Stimulated activated naive B cell treated with anti-CD40 and anti-IgM and Interleukin-4, amounts not matched to agents 10 μg/mL and 1 μg/mL and 100 μg/mL, for 72 hours (primary cell): ENCODE measurements around the gene UBE2J2.

Experiments
- ATAC-seq, 2 donors: fragments of 150-1000 bp; cut with Tn5 transposase; replicated peaks; 2 replicates each; pipeline ENCODE4 v1.10.0; 2021; ENCODE audit warnings: moderate library complexity in 1 of 2
- DNase-seq: peaks from one replicate; pipeline ENCODE4 v3.0.0; 2021
- H3K27ac Mint-ChIP-seq: one replicate; pipeline ENCODE4 v1.8.0; 2022; ENCODE audit warnings: mild to moderate bottlenecking, mixed read lengths
- H3K27me3 Mint-ChIP-seq, 2 donors: one replicate each; pipeline ENCODE4 v1.8.0; 2022; ENCODE audit warnings: mixed read lengths in 2 of 2
- H3K36me3 Mint-ChIP-seq, 2 donors: one replicate each; pipeline ENCODE4 v1.8.0; 2022; ENCODE audit warnings: mixed read lengths in 2 of 2, mild to moderate bottlenecking in 1 of 2
- H3K4me1 Mint-ChIP-seq, 2 donors: one replicate each; pipeline ENCODE4 v1.8.0; 2022; ENCODE audit warnings: mixed read lengths in 2 of 2, mild to moderate bottlenecking in 1 of 2
- H3K4me3 Mint-ChIP-seq, 2 donors: one replicate each; pipeline ENCODE4 v1.8.0; 2022; ENCODE audit warnings: mild to moderate bottlenecking in 2 of 2, mixed read lengths in 2 of 2, moderate library complexity in 1 of 2
- H3K9me3 Mint-ChIP-seq, 2 donors: one replicate each; pipeline ENCODE4 v1.8.0; 2022; ENCODE audit warnings: mixed read lengths in 2 of 2, mild to moderate bottlenecking in 1 of 2

UBE2J2 gene

GRCh38 chr1:1234180-1234808, 39.4 kb downstream of the UBE2J2 start:
- Mint-ChIP-seq H3K9me3 (no peaks in the 10 kb centered on the region), H3K4me1 (peaks cover 33 to 76% of the 10 kb centered on the region in 2 donors), H3K27me3 (no peaks in the 10 kb centered on the region), H3K27ac (peak overlapping the region; percentile 87), H3K4me3 (peak overlapping the region; percentile 72 to 80), H3K36me3 (peaks cover 18 to 27% of the 10 kb centered on the region in 2 donors)
- DNase-seq = no peak
- no peak for ATAC-seq

- Mint-ChIP-seq H3K4me3 (peak overlapping the region; percentile 72 to 80), H3K9me3 (no peaks in the 10 kb centered on the region), H3K4me1 (peaks cover 33 to 73% of the 10 kb centered on the region in 2 donors), H3K27me3 (no peaks in the 10 kb centered on the region), H3K27ac (peak overlapping the region; percentile 87), H3K36me3 (peaks cover 18 to 28% of the 10 kb centered on the region in 2 donors)
- ATAC-seq (no peak), DNase-seq (no peak)
Measured at GRCh38 chr1:1233567-1233892, 40.1 kb downstream of the UBE2J2 start.

- Mint-ChIP-seq H3K36me3 (peaks cover 18 to 28% of the 10 kb centered on the region in 2 donors), H3K9me3 (no peaks in the 10 kb centered on the region), H3K4me3 (peak overlapping the region; percentile 80 to 83), H3K4me1 (peaks cover 31 to 67% of the 10 kb centered on the region in 2 donors), H3K27ac (peak overlapping the region; percentile 87), H3K27me3 (no peaks in the 10 kb centered on the region)
- DNase-seq (no peak), ATAC-seq (no peak)
Measured at GRCh38 chr1:1232796-1233566, 40.7 kb downstream of the UBE2J2 start.

GRCh38 chr1:1232208-1232795, 41.4 kb downstream of the UBE2J2 start, which contains the start of gene B3GALT6:
B3GALT6 (plus strand) TSS chr1:1232237; CDS start chr1:1232279, 42 bp downstream.
- ATAC-seq = no peak

GRCh38 chr1:1231400-1232207, 42.0 kb downstream of the UBE2J2 start, which contains the start of gene SDF4:
SDF4 (minus strand) TSS chr1:1232001; CDS start chr1:1228772, 3,229 bp downstream.
- H3K9me3 Mint-ChIP-seq = no peaks in the 10 kb centered on the region
- peaks cover 27 to 53% of the 10 kb centered on the region in 2 donors for H3K4me1 Mint-ChIP-seq
- DNase-seq (peak; percentile 95), ATAC-seq (peak; percentile 95 to 98)
- H3K27ac Mint-ChIP-seq = peak within 1 kb of the TSS; percentile 94
- no peaks in the 10 kb centered on the region for H3K27me3 Mint-ChIP-seq
- H3K4me3 Mint-ChIP-seq = peak within 1 kb of the TSS; percentile 87 to 94
- peaks cover 18 to 28% of the 10 kb centered on the region in 2 donors for H3K36me3 Mint-ChIP-seq

More at GRCh38 chr1:1232208-1232795, 41.4 kb downstream of the UBE2J2 start, which contains the start of gene B3GALT6:
- no peak for DNase-seq
- Mint-ChIP-seq H3K4me3 (peak within 1 kb of the TSS; percentile 87 to 94), H3K36me3 (peaks cover 18 to 28% of the 10 kb centered on the region in 2 donors), H3K9me3 (no peaks in the 10 kb centered on the region), H3K4me1 (peaks cover 29 to 60% of the 10 kb centered on the region in 2 donors), H3K27me3 (no peaks in the 10 kb centered on the region), H3K27ac (peak within 1 kb of the TSS; percentile 94)

GRCh38 chr1:1230656-1231399, 42.8 kb downstream of the UBE2J2 start:
- peak overlapping the region; percentile 92 for H3K27ac Mint-ChIP-seq
- no peaks in the 10 kb centered on the region for H3K27me3 Mint-ChIP-seq
- no peaks in the 10 kb centered on the region for H3K9me3 Mint-ChIP-seq
- H3K4me3 Mint-ChIP-seq = peak overlapping the region; percentile 87 to 94
- H3K4me1 Mint-ChIP-seq = peaks cover 24 to 52% of the 10 kb centered on the region in 2 donors
- ATAC-seq (no peak), DNase-seq (no peak)
- peaks cover 22 to 34% of the 10 kb centered on the region in 2 donors for H3K36me3 Mint-ChIP-seq

- Mint-ChIP-seq H3K4me3 (peak overlapping the region; percentile 15 to 87), H3K27ac (peak overlapping the region; percentile 70), H3K27me3 (no peaks in the 10 kb centered on the region), H3K4me1 (peaks cover 29 to 47% of the 10 kb centered on the region in 2 donors), H3K9me3 (no peaks in the 10 kb centered on the region), H3K36me3 (peaks cover 27 to 41% of the 10 kb centered on the region in 2 donors)
- no peak for DNase-seq
- ATAC-seq = no peak
Measured at GRCh38 chr1:1229770-1230169, 43.9 kb downstream of the UBE2J2 start.

GRCh38 chr1:1228596-1229321, 44.9 kb downstream of the UBE2J2 start:
- Mint-ChIP-seq H3K4me1 (peaks cover 20 to 36% of the 10 kb centered on the region in 2 donors), H3K36me3 (peaks cover 19 to 36% of the 10 kb centered on the region in 2 donors), H3K9me3 (no peaks in the 10 kb centered on the region), H3K27me3 (no peaks in the 10 kb centered on the region), H3K4me3 (no peak overlapping the region), H3K27ac (peak overlapping the region; percentile 31)
- DNase-seq (no peak), ATAC-seq (no peak)

GRCh38 chr1:1228187-1228586, 45.5 kb downstream of the UBE2J2 start:
- peaks cover 18 to 34% of the 10 kb centered on the region in 2 donors for H3K4me1 Mint-ChIP-seq
- H3K27me3 Mint-ChIP-seq = no peaks in the 10 kb centered on the region
- ATAC-seq (no peak), DNase-seq (no peak)
- peaks cover 18 to 35% of the 10 kb centered on the region in 2 donors for H3K36me3 Mint-ChIP-seq
- H3K27ac Mint-ChIP-seq = no peak overlapping the region
- H3K9me3 Mint-ChIP-seq = no peaks in the 10 kb centered on the region
- no peak overlapping the region for H3K4me3 Mint-ChIP-seq

- Mint-ChIP-seq H3K4me1 (peaks cover 21 to 41% of the 10 kb centered on the region in 2 donors), H3K9me3 (no peaks in the 10 kb centered on the region), H3K36me3 (peaks cover 26 to 43% of the 10 kb centered on the region in 2 donors), H3K27me3 (no peaks in the 10 kb centered on the region), H3K4me3 (no peak overlapping the region), H3K27ac (no peak overlapping the region)
- DNase-seq (no peak), ATAC-seq (no peak)
Measured at GRCh38 chr1:1227386-1227785, 46.3 kb downstream of the UBE2J2 start.

- Mint-ChIP-seq H3K9me3 (no peaks in the 10 kb centered on the region), H3K27ac (no peak overlapping the region), H3K4me1 (peaks cover 21 to 41% of the 10 kb centered on the region in 2 donors), H3K27me3 (no peaks in the 10 kb centered on the region), H3K4me3 (no peak overlapping the region), H3K36me3 (peaks cover 28 to 45% of the 10 kb centered on the region in 2 donors)
- no peak for DNase-seq
- no peak for ATAC-seq
Measured at GRCh38 chr1:1226566-1227362, 46.9 kb downstream of the UBE2J2 start.

- Mint-ChIP-seq H3K9me3 (no peaks in the 10 kb centered on the region), H3K36me3 (peaks cover 32 to 50% of the 10 kb centered on the region in 2 donors), H3K27ac (peak overlapping the region; percentile 57), H3K27me3 (no peaks in the 10 kb centered on the region), H3K4me3 (no peak overlapping the region), H3K4me1 (peaks cover 21 to 39% of the 10 kb centered on the region in 2 donors)
- no peak for DNase-seq
- ATAC-seq = no peak
Measured at GRCh38 chr1:1225913-1226312, 47.7 kb downstream of the UBE2J2 start.
